Erythroblast (primary cell): Measurements from ENCODE around the gene BCL2L2.
A peak's percentile ranks its signal among the peaks of the same experiment; 100 is the strongest.

Source experiments
- DNase-seq, 2 experiments: peaks; one replicate each; lab custom pipeline; 2025; lab: John Stamatoyannopoulos, UW
- GATA1 ChIP-seq: IDR thresholded peaks from 2 replicates; pipeline ENCODE4 v1.6.1; 2011; ENCODE audit warnings: low read depth, mild to moderate bottlenecking, control low read depth, low read length, moderate library complexity
- POLR2A ChIP-seq: IDR thresholded peaks from 2 replicates; pipeline ENCODE4 v1.6.1; 2011; ENCODE audit warnings: mild to moderate bottlenecking, low read length

BCL2L2 gene

DNA sequence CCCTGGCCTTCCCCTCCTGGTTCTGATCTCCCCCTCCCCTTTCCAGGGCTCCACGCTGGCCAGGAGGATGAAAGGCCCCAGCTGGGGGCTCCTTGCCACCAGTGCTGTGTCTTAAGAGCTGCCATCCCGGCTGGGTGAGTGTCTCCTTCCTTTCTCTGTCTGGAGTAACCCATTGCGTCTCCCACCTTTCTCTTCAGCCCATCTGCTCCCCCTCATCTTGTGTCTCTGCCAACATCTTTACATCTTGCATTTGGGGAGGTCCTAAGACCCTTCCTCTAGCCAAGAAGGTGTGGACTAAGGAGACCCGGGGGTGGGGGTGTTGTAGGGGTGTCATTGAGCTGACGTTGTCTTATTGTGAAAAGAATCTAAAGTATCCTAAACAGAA is 505 bp downstream of the BCL2L2 start:
- DNase-seq: peak in 1 of 2 experiments; percentile 45
- TF ChIP-seq GATA1 (no peak), POLR2A (no peak)

DNA sequence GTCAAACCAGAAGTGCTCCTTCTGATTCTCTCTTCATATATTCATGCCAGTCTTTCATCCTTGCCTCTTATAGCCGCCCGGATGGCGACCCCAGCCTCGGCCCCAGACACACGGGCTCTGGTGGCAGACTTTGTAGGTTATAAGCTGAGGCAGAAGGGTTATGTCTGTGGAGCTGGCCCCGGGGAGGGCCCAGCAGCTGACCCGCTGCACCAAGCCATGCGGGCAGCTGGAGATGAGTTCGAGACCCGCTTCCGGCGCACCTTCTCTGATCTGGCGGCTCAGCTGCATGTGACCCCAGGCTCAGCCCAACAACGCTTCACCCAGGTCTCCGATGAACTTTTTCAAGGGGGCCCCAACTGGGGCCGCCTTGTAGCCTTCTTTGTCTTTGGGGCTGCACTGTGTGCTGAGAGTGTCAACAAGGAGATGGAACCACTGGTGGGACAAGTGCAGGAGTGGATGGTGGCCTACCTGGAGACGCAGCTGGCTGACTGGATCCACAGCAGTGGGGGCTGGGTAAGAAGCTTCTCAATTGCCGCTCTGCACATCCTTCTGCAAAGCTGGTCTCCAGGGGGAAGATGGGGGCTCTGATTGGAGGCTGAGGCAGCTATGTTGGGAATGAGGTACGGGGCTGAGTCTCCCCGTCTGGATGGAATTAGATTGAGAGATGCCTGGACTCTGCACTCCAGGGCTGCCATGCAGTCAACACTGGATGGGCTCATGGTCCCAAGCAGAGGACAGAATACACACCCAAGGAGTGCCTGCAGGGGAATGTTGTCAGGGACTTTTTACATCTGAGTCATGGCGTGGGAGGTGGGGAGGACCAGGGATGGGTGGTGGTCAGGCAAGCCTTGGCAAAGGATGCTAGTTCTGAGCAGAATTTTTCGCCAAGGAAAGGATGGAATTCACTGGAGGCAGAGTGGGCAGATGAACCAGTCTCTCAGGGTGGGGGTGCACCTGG is 1.3 kb downstream of the BCL2L2 start:
- TF ChIP-seq GATA1: no peak
- no peak for TF ChIP-seq POLR2A
- DNase-seq: no peak

- TF ChIP-seq POLR2A (no peak), GATA1 (no peak)
- DNase-seq: no peak
Observed at GRCh38 chr14:23308721-23309445, 2.2 kb downstream of the BCL2L2 start.

DNA sequence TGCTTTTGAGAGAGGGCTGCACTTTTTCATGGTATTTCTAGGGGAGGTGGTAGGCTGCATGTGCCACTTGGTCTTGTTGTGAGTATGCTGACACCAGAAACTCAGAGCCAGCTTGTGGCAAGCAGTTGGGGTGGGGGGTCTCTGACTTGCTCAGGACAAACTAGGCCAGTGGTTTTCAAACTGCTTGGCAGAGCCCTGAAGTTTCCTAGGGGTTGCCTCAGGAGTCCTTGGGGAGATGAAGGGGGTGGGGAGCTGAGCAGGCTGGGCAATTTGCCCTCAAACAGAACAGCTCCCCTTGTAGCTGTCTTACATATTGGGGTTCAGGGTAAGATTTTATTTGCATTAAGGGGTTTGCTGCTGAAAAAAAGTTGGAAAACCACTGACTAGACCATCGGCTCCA is 3.9 kb downstream of the BCL2L2 start:
- DNase-seq: no peak
- TF ChIP-seq POLR2A (no peak), GATA1 (no peak)

DNA sequence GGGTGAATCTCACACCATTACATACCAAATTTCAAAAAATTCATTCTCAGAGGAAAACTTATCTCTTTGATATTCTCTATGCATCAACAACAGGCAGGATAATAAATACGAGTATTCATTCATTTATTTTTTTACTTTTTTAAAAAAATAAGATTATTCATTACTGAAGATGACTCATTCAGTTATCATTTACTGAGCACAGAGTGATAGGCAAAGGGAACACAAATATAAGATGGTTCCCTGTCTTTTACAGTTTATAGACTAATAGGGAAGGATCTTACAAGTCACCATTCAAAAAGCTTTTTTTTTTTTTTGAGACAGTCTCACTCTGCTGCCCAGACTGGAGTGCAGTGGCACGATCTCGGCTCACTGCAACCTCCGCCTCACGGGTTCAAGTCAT is 9.7 kb downstream of the BCL2L2 start:
- TF ChIP-seq GATA1 (no peak), POLR2A (no peak)
- no peak for DNase-seq

GRCh38 chr14:23319746-23320583 is 13.3 kb downstream of the BCL2L2 start:
- no peak for TF ChIP-seq GATA1
- no peak for TF ChIP-seq POLR2A
- no peak for DNase-seq

DNA sequence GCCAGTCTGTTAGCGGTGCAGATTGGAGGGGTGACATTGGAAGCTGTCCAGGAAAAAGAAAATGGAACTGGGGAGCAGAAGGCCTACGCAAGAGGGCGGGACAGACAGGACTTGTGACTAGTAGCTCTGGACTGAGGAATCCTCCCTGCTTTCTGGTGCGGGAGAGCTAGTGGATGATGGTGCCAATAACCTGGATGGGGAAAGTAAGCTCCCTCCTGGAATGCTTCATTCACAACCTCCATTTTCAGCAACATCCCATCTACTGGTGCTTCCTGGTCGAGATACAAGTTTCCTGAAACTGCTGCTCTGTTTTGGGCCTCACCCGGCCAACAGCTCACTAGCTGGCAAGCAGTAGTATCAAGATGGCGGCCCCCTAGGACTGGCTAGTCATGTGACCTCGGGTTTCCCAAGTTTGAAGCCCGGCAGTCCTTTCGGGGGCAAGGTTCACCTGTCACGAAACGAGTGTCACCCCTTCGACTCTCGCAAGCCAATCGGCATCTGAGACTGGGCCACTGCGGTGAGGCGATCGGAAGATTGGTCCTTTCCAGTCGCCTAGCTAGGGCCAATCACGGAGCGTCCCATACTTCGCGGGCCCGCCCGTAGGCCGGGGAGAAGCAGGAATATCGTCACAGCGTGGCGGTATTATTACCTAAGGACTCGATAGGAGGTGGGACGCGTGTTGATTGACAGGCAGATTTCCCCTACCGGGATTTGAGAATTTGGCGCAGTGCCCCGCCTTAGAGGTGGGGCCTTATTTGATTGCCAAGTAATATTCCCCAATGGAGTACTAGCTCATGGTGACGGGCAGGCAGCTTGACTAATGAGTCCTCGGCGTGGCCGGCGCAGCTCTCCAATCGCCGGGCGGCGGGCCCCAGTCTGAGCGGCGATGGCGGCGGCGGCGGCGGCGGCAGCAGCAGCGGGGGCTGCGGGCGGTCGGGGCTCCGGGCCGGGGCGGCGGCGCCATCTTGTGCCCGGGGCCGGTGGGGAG is 14.2 kb downstream of the BCL2L2 start, which contains the start of gene PABPN1:
TSS of gene PABPN1 (plus strand) at position 874 of the 988 bp plus-strand sequence. CDS start at position 887, 13 bp downstream.
- TF ChIP-seq GATA1 (no peak), POLR2A (peak; percentile 88)
- peak; percentile 100 for DNase-seq

DNA sequence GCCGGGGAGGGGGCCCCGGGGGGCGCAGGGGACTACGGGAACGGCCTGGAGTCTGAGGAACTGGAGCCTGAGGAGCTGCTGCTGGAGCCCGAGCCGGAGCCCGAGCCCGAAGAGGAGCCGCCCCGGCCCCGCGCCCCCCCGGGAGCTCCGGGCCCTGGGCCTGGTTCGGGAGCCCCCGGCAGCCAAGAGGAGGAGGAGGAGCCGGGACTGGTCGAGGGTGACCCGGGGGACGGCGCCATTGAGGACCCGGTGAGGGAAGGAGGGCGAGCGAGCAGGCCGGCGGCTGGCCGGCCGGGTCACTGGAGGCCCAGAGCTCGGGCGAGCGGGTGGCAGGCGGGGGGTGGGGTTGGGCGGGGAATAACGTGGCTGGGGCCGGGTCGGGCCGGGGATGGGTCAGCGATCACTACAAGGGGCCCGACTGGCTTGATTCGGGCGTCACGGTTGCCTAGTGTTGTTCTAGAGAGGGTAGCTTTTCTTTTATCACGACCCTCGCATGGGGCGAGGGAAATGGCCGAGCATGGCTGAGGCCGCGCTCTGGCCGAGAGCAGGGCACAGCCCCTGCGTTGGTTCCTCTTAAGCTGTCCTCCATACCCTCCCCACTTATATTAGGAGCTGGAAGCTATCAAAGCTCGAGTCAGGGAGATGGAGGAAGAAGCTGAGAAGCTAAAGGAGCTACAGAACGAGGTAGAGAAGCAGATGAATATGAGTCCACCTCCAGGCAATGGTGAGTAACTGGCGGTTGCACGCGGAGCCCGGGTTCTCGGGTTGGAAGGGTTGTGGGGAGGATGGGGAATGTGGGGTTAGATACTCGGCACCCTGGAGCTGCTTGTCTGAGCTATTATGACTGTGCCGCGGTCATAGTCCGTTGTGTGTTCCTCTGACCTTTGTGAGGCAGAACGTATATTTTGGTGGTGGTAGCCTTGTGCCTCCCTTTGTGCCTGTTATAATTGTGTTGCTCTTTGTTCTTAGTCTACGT is 15.2 kb downstream of the BCL2L2 start:
- DNase-seq: peak; percentile 67 to 76
- peak; percentile 52 for TF ChIP-seq POLR2A
- TF ChIP-seq GATA1: no peak

GRCh38 chr14:23322568-23323517 is 16.2 kb downstream of the BCL2L2 start:
- no peak for DNase-seq
- TF ChIP-seq GATA1 (no peak), POLR2A (no peak)

GRCh38 chr14:23323838-23324454 is 17.3 kb downstream of the BCL2L2 start:
- DNase-seq: no peak
- TF ChIP-seq GATA1: no peak
- TF ChIP-seq POLR2A: no peak
